GM18909 (cell line): ENCODE data around the gene PSME3.

Source experiments
- ATAC-seq: cut with Tn5 transposase; IDR thresholded peaks from one replicate; pipeline ENCODE4 v1.9.1; 2021; ENCODE audit warnings: mild to moderate bottlenecking; ENCODE audit not compliant: unreplicated experiment, poor library complexity

PSME3 gene

GRCh38 chr17:42832934-42833766 is at the start of gene PSME3:
PSME3 (plus strand) TSS chr17:42833397; CDS start chr17:42833632, 235 bp downstream.
- ATAC-seq: peak; percentile 76

GRCh38 chr17:42783791-42784138 is 49.4 kb upstream of the PSME3 start:
- ATAC-seq: no peak

- no peak for ATAC-seq
Observed at GRCh38 chr17:42784409-42784808, 48.8 kb upstream of the PSME3 start.

- no peak for ATAC-seq
Observed at GRCh38 chr17:42784811-42785592, 48.2 kb upstream of the PSME3 start.

GRCh38 chr17:42787266-42787665 is 45.9 kb upstream of the PSME3 start:
- ATAC-seq: no peak

GRCh38 chr17:42791948-42792347 is 41.2 kb upstream of the PSME3 start:
- ATAC-seq: no peak

GRCh38 chr17:42792545-42792944 is 40.7 kb upstream of the PSME3 start:
- no peak for ATAC-seq

- no peak for ATAC-seq
Observed at GRCh38 chr17:42795061-42795460, 38.1 kb upstream of the PSME3 start.

- ATAC-seq: no peak
Observed at GRCh38 chr17:42795465-42795864, 37.7 kb upstream of the PSME3 start.

- no peak for ATAC-seq
Observed at GRCh38 chr17:42796066-42796758, 37.0 kb upstream of the PSME3 start.

GRCh38 chr17:42797067-42798007 is 35.9 kb upstream of the PSME3 start:
- no peak for ATAC-seq

GRCh38 chr17:42798011-42798382 is 35.2 kb upstream of the PSME3 start:
- ATAC-seq: no peak

- ATAC-seq: peak; percentile 70
Observed at GRCh38 chr17:42798383-42799380, 34.5 kb upstream of the PSME3 start, which contains the start of the genes CNTD1 and COA3. CNTD1 (plus strand) TSS chr17:42798861; CDS start chr17:42799068, 207 bp downstream. COA3 (minus strand) TSS chr17:42798704; CDS start chr17:42798681, 23 bp downstream.

GRCh38 chr17:42803074-42803883 is 29.9 kb upstream of the PSME3 start:
- no peak for ATAC-seq

GRCh38 chr17:42804918-42805367 is 28.3 kb upstream of the PSME3 start:
- no peak for ATAC-seq

- ATAC-seq: no peak
Observed at GRCh38 chr17:42806249-42806648, 26.9 kb upstream of the PSME3 start.

GRCh38 chr17:42809250-42809649 is 23.9 kb upstream of the PSME3 start:
- no peak for ATAC-seq
